HCT116 (cell line): ENCODE data around the gene MFSD6L. TPM values are rescaled to one million over a fixed set of nuclear protein-coding genes. Genes with fewer than 3 reads are reported as not detected.

Source experiments
- ATAC-seq: fragments of 200-7000 bp; cut with Tn5 transposase; 2 replicates; pipeline ENCODE4 v1.9.1; 2020; ENCODE audit warnings: mild to moderate bottlenecking, moderate library complexity
- BruUV-seq: library from RNA; stranded (reverse); fragments of 400-500 nt; replicated peaks from 2 replicates; lab custom pipeline; 2021; lab: Mats Ljungman, UMichigan
- CTCF ChIA-PET: fragments of 300-600 bp; sonication (Branson Sonifier 250); formaldehyde crosslinking; loops from one replicate; lab custom pipeline; 2021; ENCODE audit warnings: antibody characterized with exemption; lab: Charles Lee
- POLR2A ChIA-PET: fragments of 300-600, 350-600 bp; sonication (Branson Sonifier 250); formaldehyde crosslinking; loops from one replicate; lab custom pipeline; 2021; ENCODE audit warnings: antibody characterized with exemption; lab: Charles Lee
- RAD21 ChIA-PET, 2 experiments: fragments of 300-600 bp; sonication (Branson Sonifier 250); formaldehyde crosslinking; loops; one replicate each; lab custom pipeline; 2023; ENCODE audit warnings: low total read pairs in 2 of 2; ENCODE audit not compliant: uncharacterized antibody in 2 of 2, unreplicated experiment in 2 of 2, low non-redundant PET in 1 of 2; lab: Charles Lee
- DNase-seq: peaks from one replicate; pipeline ENCODE4 v3.0.0-alpha.2; 2010; ENCODE audit warnings: low read depth, low spot score
- H2AFZ ChIP-seq: fragments of 200-600 bp; shearing (Covaris generic), sonication (generic); 2 replicates; pipeline ENCODE4 v1.6.1; 2017; ENCODE audit warnings: low read depth, mixed run types, mixed read lengths, antibody characterized with exemption, low read length; ENCODE audit not compliant: poor library complexity, severe bottlenecking
- H3K27ac ChIP-seq: 2 replicates; pipeline ENCODE4 v1.5.1; 2012; ENCODE audit warnings: low read depth, low read length
- H3K27me3 ChIP-seq: fragments of 200-600 bp; sonication (generic); 2 replicates; pipeline ENCODE4 v1.6.1; 2016; ENCODE audit warnings: mixed run types, low read length, mixed read lengths; ENCODE audit not compliant: insufficient read depth
- H3K36me3 ChIP-seq, 2 experiments: fragments of 200-500 bp in 1 of 2; fragments of 200-600 bp in 1 of 2; sonication (Bioruptor generic) in 1 of 2; sonication (generic) in 1 of 2; 2 replicates each; pipeline versions ENCODE4 v1.5.1 to v1.6.1; 2014 to 2016; ENCODE audit warnings: low read length in 2 of 2, inconsistent platforms in 1 of 2, mixed read lengths in 1 of 2, mixed run types in 1 of 2; ENCODE audit not compliant: insufficient read depth in 2 of 2, control insufficient read depth in 1 of 2
- H3K4me1 ChIP-seq, 2 experiments: fragments of 200-600 bp in 1 of 2; sonication (generic) in 1 of 2; 2 replicates each; pipeline versions ENCODE4 v1.5.1 to v1.6.1; 2012 to 2017; ENCODE audit warnings: low read length in 2 of 2, inconsistent platforms in 1 of 2, mild to moderate bottlenecking in 1 of 2, mixed read lengths in 1 of 2, mixed run types in 1 of 2, moderate library complexity in 1 of 2; ENCODE audit not compliant: insufficient read depth in 2 of 2, control insufficient read depth in 1 of 2
- H3K4me2 ChIP-seq: fragments of 200-600 bp; sonication (generic); 2 replicates; pipeline ENCODE4 v1.6.1; 2017; ENCODE audit warnings: mixed run types, low read length, mixed read lengths
- H3K4me3 ChIP-seq, 2 experiments: fragments of 200-600 bp in 1 of 2; sonication (generic) in 1 of 2; replicated peaks in 1 of 2; 2 replicates each; pipeline ENCODE4 v1.5.1; 2011 to 2016; ENCODE audit warnings: low read length in 2 of 2, control low read depth in 1 of 2, low read depth in 1 of 2, mild to moderate bottlenecking in 1 of 2, mixed read lengths in 1 of 2, mixed run types in 1 of 2
- H3K79me2 ChIP-seq: fragments of 200-600 bp; sonication (generic); 2 replicates; pipeline ENCODE4 v1.6.1; 2017; ENCODE audit warnings: mild to moderate bottlenecking, mixed run types, low read length, moderate library complexity, mixed read lengths; ENCODE audit not compliant: insufficient read depth
- H3K9ac ChIP-seq: fragments of 200-600 bp; sonication (generic); 2 replicates; pipeline ENCODE4 v1.6.1; 2016; ENCODE audit warnings: low read length, mixed read lengths
- H3K9me2 ChIP-seq: fragments of 200-600 bp; sonication (generic), shearing (Covaris generic); 2 replicates; pipeline ENCODE4 v1.6.1; 2017; ENCODE audit warnings: mixed run types, mild to moderate bottlenecking, moderate library complexity; ENCODE audit not compliant: insufficient read depth
- H3K9me3 ChIP-seq, 2 experiments: fragments of 200-500 bp in 1 of 2; fragments of 200-600 bp in 1 of 2; sonication (Bioruptor generic) in 1 of 2; sonication (generic) in 1 of 2; 2 replicates each; pipeline ENCODE4 v1.6.1; 2014 to 2017; ENCODE audit warnings: low read length in 2 of 2, mixed read lengths in 2 of 2, inconsistent platforms in 1 of 2, low read depth in 1 of 2, mild to moderate bottlenecking in 1 of 2, mixed run types in 1 of 2, moderate library complexity in 1 of 2; ENCODE audit not compliant: control insufficient read depth in 1 of 2, insufficient read depth in 1 of 2
- H4K20me1 ChIP-seq: fragments of 200-600 bp; sonication (generic), shearing (Covaris generic); 2 replicates; pipeline ENCODE4 v1.6.1; 2017; ENCODE audit warnings: mixed run types, mild to moderate bottlenecking, moderate library complexity; ENCODE audit not compliant: insufficient read depth
- CBX3 ChIP-seq: IDR thresholded peaks from 2 replicates; pipeline ENCODE4 v1.6.1; 2012; ENCODE audit warnings: low read depth
- CEBPB ChIP-seq: IDR thresholded peaks from 2 replicates; pipeline ENCODE4 v1.6.1; 2012; ENCODE audit warnings: low read depth
- EGR1 ChIP-seq: IDR thresholded peaks from 2 replicates; pipeline ENCODE4 v1.6.1; 2012; ENCODE audit warnings: low read depth
- ELF1 ChIP-seq: IDR thresholded peaks from 2 replicates; pipeline ENCODE4 v1.6.1; 2012; ENCODE audit warnings: low read depth, borderline replicate concordance
- EZH2 ChIP-seq: fragments of 200-600 bp; sonication (generic); IDR thresholded peaks from 2 replicates; pipeline ENCODE4 v1.6.1; 2017; ENCODE audit warnings: antibody characterized with exemption, mixed run types
- EZH2phosphoT487 ChIP-seq: fragments of 200-600 bp; IDR thresholded peaks from 2 replicates; pipeline ENCODE4 v1.6.1; 2018; ENCODE audit warnings: antibody characterized with exemption, borderline replicate concordance
- FOSL1 ChIP-seq: IDR thresholded peaks from 2 replicates; pipeline ENCODE4 v1.6.1; 2012; ENCODE audit warnings: low read depth
- JUND ChIP-seq: IDR thresholded peaks from 2 replicates; pipeline ENCODE4 v1.6.1; 2012
- POLR2A ChIP-seq: IDR thresholded peaks from 2 replicates; pipeline ENCODE4 v1.7.0; 2011; ENCODE audit warnings: borderline replicate concordance; ENCODE audit not compliant: insufficient read depth, insufficient read length; ENCODE audit errors: extremely low read depth
- RAD21 ChIP-seq: IDR thresholded peaks from 2 replicates; pipeline ENCODE4 v1.6.1; 2012; ENCODE audit warnings: low read depth, mild to moderate bottlenecking
- SIN3A ChIP-seq: IDR thresholded peaks from 2 replicates; pipeline ENCODE4 v1.6.1; 2012; ENCODE audit warnings: low read depth
- SP1 ChIP-seq: IDR thresholded peaks from 2 replicates; pipeline ENCODE4 v1.6.1; 2012; ENCODE audit warnings: low read depth
- SRF ChIP-seq: IDR thresholded peaks from 2 replicates; pipeline ENCODE4 v1.6.1; 2012; ENCODE audit warnings: low read depth
- TCF7L2 ChIP-seq: IDR thresholded peaks from 2 replicates; pipeline ENCODE4 v1.7.0; 2011; ENCODE audit warnings: borderline replicate concordance, inconsistent platforms; ENCODE audit not compliant: insufficient read depth, insufficient read length; ENCODE audit errors: extremely low read depth
- YY1 ChIP-seq: IDR thresholded peaks from 2 replicates; pipeline ENCODE4 v1.6.1; 2011; ENCODE audit warnings: low read length, low read depth, moderate library complexity, mild to moderate bottlenecking; ENCODE audit not compliant: insufficient replicate concordance; ENCODE audit errors: extremely low read depth
- ZFX ChIP-seq: fragments of 450-650 bp; IDR thresholded peaks from 2 replicates; pipeline ENCODE4 v1.6.1; 2017
- ZNF274 ChIP-seq: fragments of 200-500 bp; sonication (Bioruptor generic); IDR thresholded peaks from 2 replicates; pipeline ENCODE4 v1.6.1; 2014; ENCODE audit warnings: mild to moderate bottlenecking, low read depth, low read length, inconsistent platforms
- intact Hi-C: fragments of 100-400 bp; cut with micrococcal nuclease; formaldehyde crosslinking; loops from 2 replicates; pipeline ENCODE4 v1.10.0; 2022
- total RNA-seq: library from RNA; stranded (reverse); gene quantifications from one replicate; pipeline ENCODE4 v1.2.1, GENCODE V29; 2021; ENCODE audit not compliant: unreplicated experiment
- TF ChIP-seq, protein P1 (sequence below), 3 experiments: fragments of 200-600 bp in 1 of 3; sonication (generic) in 1 of 3; IDR thresholded peaks in 2 of 3; conservative IDR thresholded peaks in 1 of 3; 2 replicates each; pipeline ENCODE4 v1.5.1; 2012 to 2017; ENCODE audit warnings: low read depth in 2 of 3, low read length in 2 of 3, antibody characterized with exemption in 1 of 3, borderline replicate concordance in 1 of 3, control low read depth in 1 of 3, mild to moderate bottlenecking in 1 of 3, mixed read lengths in 1 of 3, mixed run types in 1 of 3, moderate library complexity in 1 of 3; ENCODE audit not compliant: insufficient read depth in 1 of 3

The MFSD6L gene
- total RNA-seq, 1 experiment from 2014 or later, result not detected

GRCh38 chr17:8755590-8756255, 43.4 kb downstream of the MFSD6L start:
- Histone ChIP-seq H4K20me1 (no peaks in the 10 kb centered on the region), H3K9me2 (no peaks in the 10 kb centered on the region), H3K4me1 (no peaks in the 10 kb centered on the region), H3K4me3 (no peak overlapping the region), H2AFZ (no peak overlapping the region), H3K79me2 (no peaks in the 10 kb centered on the region), H3K27me3 (no peaks in the 10 kb centered on the region), H3K4me2 (no peak overlapping the region), H3K36me3 (no peaks in the 10 kb centered on the region), H3K9me3 (no peaks in the 10 kb centered on the region), H3K9ac (no peak overlapping the region), H3K27ac (no peak overlapping the region)
- ChIA-PET RAD21 (no interaction called here), CTCF (no interaction called here), POLR2A (no interaction called here)
- no peak for DNase-seq
- intact Hi-C loops, result loop anchor here (2.0 kb wide), 1 partner anchor 139 kb away; no protein-coding TSS in a partner anchor
- no peak for TF ChIP-seq CBX3
- TF ChIP-seq ZFX, result no peak
- TF ChIP-seq SP1, result no peak
- no peak for TF ChIP-seq EZH2
- no peak for TF ChIP-seq ELF1
- TF ChIP-seq SIN3A, result no peak
- no peak for TF ChIP-seq EZH2phosphoT487
- no peak for TF ChIP-seq YY1
- TF ChIP-seq TCF7L2, result no peak
- TF ChIP-seq POLR2A, result no peak
- no peak for TF ChIP-seq JUND
- TF ChIP-seq, protein P1, sequence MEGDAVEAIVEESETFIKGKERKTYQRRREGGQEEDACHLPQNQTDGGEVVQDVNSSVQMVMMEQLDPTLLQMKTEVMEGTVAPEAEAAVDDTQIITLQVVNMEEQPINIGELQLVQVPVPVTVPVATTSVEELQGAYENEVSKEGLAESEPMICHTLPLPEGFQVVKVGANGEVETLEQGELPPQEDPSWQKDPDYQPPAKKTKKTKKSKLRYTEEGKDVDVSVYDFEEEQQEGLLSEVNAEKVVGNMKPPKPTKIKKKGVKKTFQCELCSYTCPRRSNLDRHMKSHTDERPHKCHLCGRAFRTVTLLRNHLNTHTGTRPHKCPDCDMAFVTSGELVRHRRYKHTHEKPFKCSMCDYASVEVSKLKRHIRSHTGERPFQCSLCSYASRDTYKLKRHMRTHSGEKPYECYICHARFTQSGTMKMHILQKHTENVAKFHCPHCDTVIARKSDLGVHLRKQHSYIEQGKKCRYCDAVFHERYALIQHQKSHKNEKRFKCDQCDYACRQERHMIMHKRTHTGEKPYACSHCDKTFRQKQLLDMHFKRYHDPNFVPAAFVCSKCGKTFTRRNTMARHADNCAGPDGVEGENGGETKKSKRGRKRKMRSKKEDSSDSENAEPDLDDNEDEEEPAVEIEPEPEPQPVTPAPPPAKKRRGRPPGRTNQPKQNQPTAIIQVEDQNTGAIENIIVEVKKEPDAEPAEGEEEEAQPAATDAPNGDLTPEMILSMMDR (IDR thresholded peaks at IDR 0.05 in 2 of 3, conservative IDR thresholded peaks at IDR 0.05 in 1 of 3; ENCODE audit: borderline replicate concordance in 1 of 3, insufficient read depth in 1 of 3, low read depth in 2 of 3, low read length in 2 of 3), result no peak
- no peak for TF ChIP-seq ZNF274
- no peak for TF ChIP-seq RAD21
- no peak for TF ChIP-seq FOSL1
- no peak for TF ChIP-seq SRF
- TF ChIP-seq EGR1, result no peak
- TF ChIP-seq CEBPB, result no peak
- no peak for ATAC-seq
- BruUV-seq, result no TSS peak
